K562 (cell line): ENCODE data around the gene CTSF. TPM values are rescaled to one million over a fixed set of nuclear protein-coding genes. Genes with fewer than 3 reads are reported as not detected.
A peak's percentile ranks its signal among the peaks of the same experiment; 100 is the strongest.

Experiments
- ARNT ChIP-seq, 2 experiments: fragments of 450-650 bp; IDR thresholded peaks; 2 replicates each; pipeline ENCODE4 v1.6.1; 2016; ENCODE audit warnings: mild to moderate bottlenecking in 1 of 2
- BCL6 ChIP-seq: fragments of 250-450 bp; sonication (Bioruptor Pico); IDR thresholded peaks from 2 replicates; pipeline ENCODE4 v1.4.0; 2020
- BRD9 ChIP-seq: fragments of 450-650 bp; IDR thresholded peaks from 2 replicates; pipeline ENCODE4 v1.6.1; 2018; ENCODE audit warnings: low read depth; ENCODE audit not compliant: partially characterized antibody
- CBFA2T3 ChIP-seq: fragments of 450-650 bp; IDR thresholded peaks from 2 replicates; pipeline ENCODE4 v1.6.1; 2017
- CREB3 ChIP-seq: fragments of 450-650 bp; conservative IDR thresholded peaks from 2 replicates; pipeline ENCODE4 v1.6.1; 2016; ENCODE audit warnings: missing genetic modification characterization, low read depth, mild to moderate bottlenecking, missing compliant biosample characterization, moderate library complexity
- CTCF ChIP-seq, 3 experiments: IDR thresholded peaks in 2 of 3; conservative IDR thresholded peaks in 1 of 3; 2 replicates each; pipeline ENCODE4 v1.5.1; 2011 to 2012; ENCODE audit warnings: low read length in 3 of 3, mild to moderate bottlenecking in 3 of 3, control low read depth in 2 of 3, improper control_type of control experiment in 1 of 3, inconsistent platforms in 1 of 3, low read depth in 1 of 3, mixed read lengths in 1 of 3, moderate library complexity in 1 of 3; ENCODE audit not compliant: insufficient read depth in 2 of 3
- ESRRB ChIP-seq: fragments of 250-450 bp; sonication (Bioruptor Pico); IDR thresholded peaks from 2 replicates; pipeline ENCODE4 v1.5.0; 2020; ENCODE audit warnings: mild to moderate bottlenecking, moderate library complexity, borderline replicate concordance
- ETS1 ChIP-seq: conservative IDR thresholded peaks from 2 replicates; pipeline ENCODE4 v1.6.1; 2011; ENCODE audit warnings: low read depth, mild to moderate bottlenecking, low read length; ENCODE audit not compliant: control insufficient read depth
- ETS2 ChIP-seq: IDR thresholded peaks from 2 replicates; pipeline ENCODE4 v1.6.1; 2016; ENCODE audit warnings: borderline replicate concordance, missing genetic modification characterization, mild to moderate bottlenecking, moderate library complexity, missing compliant biosample characterization; ENCODE audit not compliant: poor library complexity, severe bottlenecking
- HLTF ChIP-seq: fragments of 450-650 bp; IDR thresholded peaks from 2 replicates; pipeline ENCODE4 v1.6.1; 2016
- HSF4 ChIP-seq: fragments of 250-450 bp; sonication (Bioruptor Pico); IDR thresholded peaks from 2 replicates; pipeline ENCODE4 v2.1.2; 2022; ENCODE audit warnings: mild to moderate bottlenecking, moderate library complexity, borderline replicate concordance
- KLF10 ChIP-seq: fragments of 250-450 bp; sonication (Bioruptor Pico); IDR thresholded peaks from 2 replicates; pipeline ENCODE4 v1.6.1; 2021; ENCODE audit warnings: matching md5 sums
- LEF1 ChIP-seq: fragments of 450-650 bp; IDR thresholded peaks from 2 replicates; pipeline ENCODE4 v1.6.1; 2016; ENCODE audit warnings: mild to moderate bottlenecking
- MED1 ChIP-seq: sonication (generic); formaldehyde crosslinking; IDR thresholded peaks from 2 replicates; pipeline ENCODE4 v1.8.1; 2023; ENCODE audit warnings: missing genetic modification reagents, borderline replicate concordance
- NCOR1 ChIP-seq: fragments of 450-650 bp; IDR thresholded peaks from 2 replicates; pipeline ENCODE4 v1.6.1; 2016; ENCODE audit warnings: mild to moderate bottlenecking, moderate library complexity
- PHTF2 ChIP-seq: fragments of 250-450 bp; sonication (Bioruptor Pico); IDR thresholded peaks from 2 replicates; pipeline ENCODE4 v1.5.0; 2021; ENCODE audit warnings: mild to moderate bottlenecking
- SREBF2 ChIP-seq: sonication (generic); formaldehyde crosslinking; IDR thresholded peaks from 2 replicates; pipeline ENCODE4 v1.4.0; 2020; ENCODE audit warnings: mild to moderate bottlenecking, missing genetic modification reagents
- TCF3 ChIP-seq: sonication (generic); formaldehyde crosslinking; IDR thresholded peaks from 2 replicates; pipeline ENCODE4 v1.4.0; 2020; ENCODE audit warnings: mild to moderate bottlenecking, missing genetic modification reagents
- TEAD4 ChIP-seq, 2 experiments: sonication (generic) in 1 of 2; formaldehyde crosslinking in 1 of 2; IDR thresholded peaks; 2 replicates each; pipeline versions ENCODE4 v1.6.1 to v1.8.0; 2012 to 2022; ENCODE audit warnings: borderline replicate concordance in 1 of 2, inconsistent platforms in 1 of 2, low read length in 1 of 2, mild to moderate bottlenecking in 1 of 2, missing genetic modification reagents in 1 of 2
- TFE3 ChIP-seq: fragments of 450-650 bp; formaldehyde crosslinking; IDR thresholded peaks from 2 replicates; pipeline ENCODE4 v1.4.0; 2020; ENCODE audit warnings: mild to moderate bottlenecking, mixed read lengths
- ZBTB2 ChIP-seq: fragments of 450-650 bp; IDR thresholded peaks from 2 replicates; pipeline ENCODE4 v1.6.1; 2016; ENCODE audit warnings: antibody characterized with exemption
- ZKSCAN1 ChIP-seq: fragments of 150-350 bp; IDR thresholded peaks from 2 replicates; pipeline ENCODE4 v1.6.1; 2016; ENCODE audit warnings: low read depth, low read length
- ZNF143 ChIP-seq: sonication (generic); formaldehyde crosslinking; IDR thresholded peaks from 2 replicates; pipeline ENCODE4 v1.9.0; 2022; ENCODE audit warnings: mild to moderate bottlenecking, missing genetic modification reagents
- ZNF184 ChIP-seq: sonication (generic); formaldehyde crosslinking; IDR thresholded peaks from 2 replicates; pipeline ENCODE4 v1.5.0; 2020; ENCODE audit warnings: missing genetic modification reagents
- ZNF583 ChIP-seq: fragments of 250-450 bp; sonication (Bioruptor Pico); IDR thresholded peaks from 2 replicates; pipeline ENCODE4 v1.4.0; 2020
- polyA plus RNA-seq, 8 experiments: library from polyadenylated mRNA; depleted of rRNA in 4 of 8; stranded (reverse) in 5 of 8; unstranded in 3 of 8; fragments of >200 nt; fragmentation: Nextera tagmentation in 2 of 8; fragmentation: Illumina TruSeq in 1 of 8; extraction: Ambion mirVana in 2 of 8; extraction: Trizol in 1 of 8; gene quantifications; 2 replicates each; pipeline versions ENCODE4 v1.2.1 to v1.2.3, GENCODE V29; 2011 to 2014; ENCODE audit warnings: inconsistent platforms in 1 of 8, missing spikeins in 1 of 8
- total RNA-seq, 7 experiments: library from RNA; depleted of rRNA in 6 of 7; stranded (reverse); fragments of >200 nt in 6 of 7; fragmentation: Illumina TruSeq in 2 of 7; extraction: Trizol in 2 of 7; gene quantifications; 2 replicates each; pipeline versions ENCODE4 v1.2.1 to v1.2.3, GENCODE V29; 2011 to 2021; ENCODE audit warnings: low replicate concordance in 1 of 7

The CTSF gene
- total and polyA plus RNA-seq, 9 of the 15 experiments (the other 6 are each of a cell fraction or from before 2014, with no cell fraction given): 0.41 to 10.5 (median 3.8) TPM

- TF ChIP-seq ETS1: no peak
- no peak for TF ChIP-seq ETS2 (tag)
- no peak for TF ChIP-seq ZNF583 (CRISPR knock-in tag)
- TF ChIP-seq KLF10 (CRISPR knock-in tag): no peak
- no peak for TF ChIP-seq SREBF2
- no peak for TF ChIP-seq ZNF184 (CRISPR knock-in tag)
- no peak for TF ChIP-seq ZNF143 (CRISPR knock-in tag)
- TF ChIP-seq TCF3 (CRISPR knock-in tag): peak; percentile 74
- peak; percentile 64 for TF ChIP-seq TEAD4 (IDR thresholded peaks at IDR 0.05; ENCODE audit: low read length)
- TF ChIP-seq TEAD4 (CRISPR knock-in tag; IDR thresholded peaks at IDR 0.05; ENCODE audit: borderline replicate concordance): no peak
- TF ChIP-seq ESRRB (CRISPR knock-in tag): no peak
- no peak for TF ChIP-seq MED1 (CRISPR knock-in tag)
- TF ChIP-seq PHTF2: no peak
- no peak for TF ChIP-seq LEF1
- no peak for TF ChIP-seq HLTF
- TF ChIP-seq TFE3: no peak
- no peak for TF ChIP-seq BRD9
- no peak for TF ChIP-seq HSF4 (CRISPR knock-in tag)
- no peak for TF ChIP-seq ZBTB2
- TF ChIP-seq CBFA2T3: peak; percentile 81
- no peak for TF ChIP-seq ZKSCAN1
- peak; percentile 61 for TF ChIP-seq NCOR1
- no peak for TF ChIP-seq CTCF (IDR thresholded peaks at IDR 0.05 in 2 of 3, conservative IDR thresholded peaks at IDR 0.05 in 1 of 3; ENCODE audit: insufficient read depth in 2 of 3, low read depth in 1 of 3, low read length in 3 of 3)
- no peak for TF ChIP-seq BCL6 (CRISPR knock-in tag)
- TF ChIP-seq CREB3 (tag): no peak
- no peak for TF ChIP-seq ARNT (IDR thresholded peaks at IDR 0.05)
Observed at GRCh38 chr11:66604155-66604554, 35.7 kb upstream of the CTSF start (continued).
